Panc1 (cell line): ENCODE results near the gene SLCO2A1.

Experiments
- POLR2AphosphoS5 ChIP-seq: IDR thresholded peaks from 2 replicates; pipeline ENCODE4 v1.6.1; 2012; ENCODE audit warnings: mild to moderate bottlenecking, low read depth, low read length, moderate library complexity
- TF ChIP-seq, protein P1 (sequence below): fragments of 450-650 bp; IDR thresholded peaks from 2 replicates; pipeline ENCODE4 v1.5.1; 2017; ENCODE audit warnings: mild to moderate bottlenecking

DNA sequence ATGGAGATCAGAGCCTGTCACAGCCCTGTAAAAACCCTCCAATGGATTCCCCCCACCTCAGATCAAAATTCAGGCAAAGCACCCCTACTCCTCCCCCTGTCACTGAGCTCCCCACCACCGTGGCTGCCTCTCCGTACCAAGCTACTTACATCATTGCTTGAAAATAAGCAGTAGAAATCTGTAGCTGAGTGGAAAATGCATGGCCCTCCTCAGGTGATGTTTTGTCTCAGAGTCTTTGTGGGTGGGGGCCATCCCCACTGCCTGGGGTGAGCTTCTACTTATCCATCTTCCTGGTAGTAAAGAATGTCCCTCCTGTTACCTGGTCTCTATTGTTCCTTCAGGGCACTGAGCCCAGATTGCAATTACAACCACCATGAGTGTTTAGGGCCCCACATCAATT lies 34.5 kb downstream of the SLCO2A1 start:
- TF ChIP-seq, protein P1, sequence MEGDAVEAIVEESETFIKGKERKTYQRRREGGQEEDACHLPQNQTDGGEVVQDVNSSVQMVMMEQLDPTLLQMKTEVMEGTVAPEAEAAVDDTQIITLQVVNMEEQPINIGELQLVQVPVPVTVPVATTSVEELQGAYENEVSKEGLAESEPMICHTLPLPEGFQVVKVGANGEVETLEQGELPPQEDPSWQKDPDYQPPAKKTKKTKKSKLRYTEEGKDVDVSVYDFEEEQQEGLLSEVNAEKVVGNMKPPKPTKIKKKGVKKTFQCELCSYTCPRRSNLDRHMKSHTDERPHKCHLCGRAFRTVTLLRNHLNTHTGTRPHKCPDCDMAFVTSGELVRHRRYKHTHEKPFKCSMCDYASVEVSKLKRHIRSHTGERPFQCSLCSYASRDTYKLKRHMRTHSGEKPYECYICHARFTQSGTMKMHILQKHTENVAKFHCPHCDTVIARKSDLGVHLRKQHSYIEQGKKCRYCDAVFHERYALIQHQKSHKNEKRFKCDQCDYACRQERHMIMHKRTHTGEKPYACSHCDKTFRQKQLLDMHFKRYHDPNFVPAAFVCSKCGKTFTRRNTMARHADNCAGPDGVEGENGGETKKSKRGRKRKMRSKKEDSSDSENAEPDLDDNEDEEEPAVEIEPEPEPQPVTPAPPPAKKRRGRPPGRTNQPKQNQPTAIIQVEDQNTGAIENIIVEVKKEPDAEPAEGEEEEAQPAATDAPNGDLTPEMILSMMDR = no peak
- no peak for TF ChIP-seq POLR2AphosphoS5
